ENCODE measurements around the gene SEC11A.
"Not testable (repeated sequence)": the region's sequence is repeated elsewhere in the genome, so short reads cannot be mapped to it uniquely, and the experiment has no call there.

Gene SEC11A

GRCh38 chr15:84669726-84670125 lies 46.2 kb downstream of the SEC11A start:
- DNase-seq = peak; percentile 30 to 34

- no peak for DNase-seq
Measured at GRCh38 chr15:84668221-84668982, 47.5 kb downstream of the SEC11A start.

GRCh38 chr15:84666373-84666772 lies 49.6 kb downstream of the SEC11A start:
- DNase-seq = no peak

- DNase-seq = no peak
Measured at GRCh38 chr15:84661001-84661400, 54.9 kb downstream of the SEC11A start.

GRCh38 chr15:84659904-84660781 lies 55.8 kb downstream of the SEC11A start:
- DNase-seq = no peak

- no peak for DNase-seq
Measured at GRCh38 chr15:84658788-84659411, 57.0 kb downstream of the SEC11A start.

GRCh38 chr15:84658080-84658787 lies 57.7 kb downstream of the SEC11A start, which contains the start of gene NMB:
Gene NMB, minus strand, starts transcription at chr15:84658199. Its CDS starts 47 bp downstream, at chr15:84658152.
- peak; percentile 77 to 82 for DNase-seq

GRCh38 chr15:84657748-84658079 lies 58.2 kb downstream of the SEC11A start:
- DNase-seq = no peak

GRCh38 chr15:84656972-84657371 lies 59.0 kb downstream of the SEC11A start:
- DNase-seq = no peak

- DNase-seq = peak; percentile 71 to 79
Measured at GRCh38 chr15:84654689-84655453, 61.1 kb downstream of the SEC11A start.

- peak; percentile 95 to 97 for DNase-seq
Measured at GRCh38 chr15:84653910-84654688, 61.8 kb downstream of the SEC11A start, which contains the start of gene WDR73. Gene WDR73, minus strand, starts transcription at chr15:84654283. Its CDS starts 9 bp downstream, at chr15:84654274.

GRCh38 chr15:84653584-84653909 lies 62.4 kb downstream of the SEC11A start:
- DNase-seq = no peak

- no peak for DNase-seq
Measured at GRCh38 chr15:84649706-84650105, 66.2 kb downstream of the SEC11A start.

- no peak for DNase-seq
Measured at GRCh38 chr15:84648539-84648938, 67.4 kb downstream of the SEC11A start.

- DNase-seq = no peak
Measured at GRCh38 chr15:84647726-84648125, 68.2 kb downstream of the SEC11A start.

- DNase-seq = no peak
Measured at GRCh38 chr15:84645997-84646396, 69.9 kb downstream of the SEC11A start.

- DNase-seq = no peak
Measured at GRCh38 chr15:84645496-84645895, 70.4 kb downstream of the SEC11A start.

- DNase-seq = no peak
Measured at GRCh38 chr15:84643838-84644237, 72.1 kb downstream of the SEC11A start.

- DNase-seq = not testable (repeated sequence)
Measured at GRCh38 chr15:84642640-84643039, 73.3 kb downstream of the SEC11A start.

- not testable (repeated sequence) for DNase-seq
Measured at GRCh38 chr15:84641871-84642270, 74.1 kb downstream of the SEC11A start.

GRCh38 chr15:84638103-84638502 lies 77.8 kb downstream of the SEC11A start:
- no peak for DNase-seq

Measured in stimulated activated CD4-positive, alpha-beta T cell treated with anti-CD3 and anti-CD28 coated beads, Interleukin-4, amount 100 ng/mL, for 4 hours (primary cell).